HG03575 (cell line): ENCODE results near the gene DLX2.

ENCODE experiments used
- ATAC-seq: cut with Tn5 transposase; IDR thresholded peaks from one replicate; pipeline ENCODE4 v1.9.1; 2021; ENCODE audit not compliant: unreplicated experiment, insufficient number of reproducible peaks, low FRiP score; ENCODE audit errors: extremely low read depth

DLX2 gene

DNA sequence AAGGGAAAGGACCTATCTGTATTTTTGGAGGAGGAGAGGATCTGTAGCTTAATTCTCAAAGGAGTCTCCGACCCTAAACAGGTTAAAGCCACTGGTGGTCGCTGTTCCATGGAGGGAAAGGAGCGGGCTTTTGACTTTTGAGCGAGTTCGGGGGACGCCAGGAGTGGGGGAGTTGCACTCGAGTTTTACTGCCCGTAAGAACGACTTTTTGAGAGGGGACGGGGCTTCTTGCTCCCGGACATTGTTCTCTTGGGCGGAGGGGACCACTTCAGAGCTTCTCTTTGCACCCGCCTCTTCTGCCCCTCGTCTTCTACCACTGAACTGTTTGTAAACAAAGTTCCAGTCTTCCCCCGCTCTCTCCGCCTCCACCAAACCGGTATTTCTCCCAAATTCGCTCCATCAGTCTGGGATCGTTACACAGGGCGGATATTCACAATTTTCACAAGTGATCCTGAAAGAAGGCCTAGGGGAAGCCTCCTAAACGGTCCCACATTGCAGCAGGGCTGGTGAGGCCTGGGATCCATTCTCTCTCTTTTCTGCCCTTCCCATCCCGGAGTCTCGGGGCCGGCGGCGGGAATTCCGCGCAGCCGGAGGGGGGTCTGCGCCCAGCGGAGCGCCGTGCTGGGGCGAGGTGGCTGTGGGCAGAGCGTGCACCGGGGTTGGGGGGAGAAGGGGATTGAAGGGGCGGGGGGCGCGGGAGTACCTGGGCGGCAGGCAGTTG lies 6.6 kb downstream of the DLX2 start:
- ATAC-seq = no peak

DNA sequence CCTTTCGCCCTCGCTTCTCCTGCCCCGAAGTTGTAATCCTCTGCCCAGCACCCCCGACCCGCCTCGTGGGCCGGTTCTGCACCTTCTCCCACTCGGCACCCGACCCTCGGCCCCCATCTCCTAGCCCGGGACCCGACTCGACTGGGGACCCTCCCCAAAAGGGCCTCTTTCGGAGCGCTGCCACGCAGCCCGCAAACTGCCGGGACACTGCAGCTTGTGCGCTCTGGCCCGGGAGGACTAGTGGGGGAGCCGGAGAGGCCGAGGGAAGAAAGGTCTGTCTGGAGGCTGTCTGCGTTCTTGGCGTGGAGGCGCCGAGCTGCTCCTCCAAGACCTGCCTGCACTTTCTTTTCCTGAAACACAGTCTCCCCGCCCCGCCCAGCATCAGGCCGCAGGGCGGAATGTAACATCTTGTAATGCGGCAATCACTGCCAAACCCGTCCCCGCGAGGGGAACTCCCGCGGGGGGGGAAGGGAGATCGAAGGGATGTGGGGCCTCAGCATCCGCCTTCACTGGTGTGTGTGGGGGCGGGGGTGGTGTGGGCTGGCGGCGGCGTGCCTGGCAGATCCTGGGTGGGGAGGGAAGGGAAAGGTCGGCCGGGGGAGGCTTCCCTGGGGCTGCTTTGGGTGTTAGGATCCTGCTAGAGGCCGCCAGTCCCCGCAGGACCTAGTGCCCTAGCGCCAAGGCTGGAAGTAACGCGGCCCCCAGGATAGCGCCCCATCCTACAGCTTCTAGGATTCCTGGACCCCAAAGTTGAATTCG lies 7.4 kb downstream of the DLX2 start:
- ATAC-seq = no peak

DNA sequence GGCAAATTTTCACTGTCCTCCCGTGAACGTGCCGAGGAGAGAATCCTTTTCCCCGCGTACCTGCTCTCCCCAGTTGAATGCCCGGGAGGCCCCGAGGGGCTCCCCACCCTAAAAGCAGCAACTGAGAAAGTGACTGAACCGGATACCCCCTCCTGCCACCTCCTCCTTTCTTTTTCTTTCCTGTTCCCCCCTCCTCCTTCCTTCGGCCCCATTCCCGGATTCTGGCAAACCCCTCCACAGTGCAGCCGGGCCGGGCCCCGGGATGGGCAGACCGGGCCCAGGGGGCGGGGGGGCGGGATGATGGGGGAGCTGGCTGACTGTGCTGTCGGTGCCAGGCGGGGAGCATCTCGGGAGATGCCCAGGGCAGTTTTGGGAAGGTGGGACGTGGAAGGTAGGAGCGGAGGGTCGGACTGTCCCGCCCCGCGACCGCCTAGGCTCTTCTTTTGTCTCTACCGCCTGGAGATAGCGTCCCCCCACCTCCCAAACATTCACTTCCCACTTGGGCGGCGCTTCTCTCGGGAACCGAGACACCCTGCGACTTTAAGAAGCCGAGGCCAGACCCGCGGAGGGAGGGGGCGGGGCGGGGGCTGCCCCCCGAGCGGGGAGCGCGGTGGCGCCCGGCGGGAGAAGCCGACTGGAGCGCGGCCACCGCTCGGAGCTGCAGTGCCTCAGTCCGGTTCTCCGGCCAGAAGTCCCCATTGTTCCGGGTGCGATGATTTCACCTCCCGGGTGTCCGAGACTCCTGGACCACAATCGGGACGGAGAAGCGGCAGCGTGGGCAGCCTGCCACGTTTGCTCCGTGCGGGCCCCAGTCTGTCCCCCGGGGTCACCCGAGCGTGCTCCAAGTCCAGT lies 8.2 kb downstream of the DLX2 start:
- ATAC-seq = no peak

DNA sequence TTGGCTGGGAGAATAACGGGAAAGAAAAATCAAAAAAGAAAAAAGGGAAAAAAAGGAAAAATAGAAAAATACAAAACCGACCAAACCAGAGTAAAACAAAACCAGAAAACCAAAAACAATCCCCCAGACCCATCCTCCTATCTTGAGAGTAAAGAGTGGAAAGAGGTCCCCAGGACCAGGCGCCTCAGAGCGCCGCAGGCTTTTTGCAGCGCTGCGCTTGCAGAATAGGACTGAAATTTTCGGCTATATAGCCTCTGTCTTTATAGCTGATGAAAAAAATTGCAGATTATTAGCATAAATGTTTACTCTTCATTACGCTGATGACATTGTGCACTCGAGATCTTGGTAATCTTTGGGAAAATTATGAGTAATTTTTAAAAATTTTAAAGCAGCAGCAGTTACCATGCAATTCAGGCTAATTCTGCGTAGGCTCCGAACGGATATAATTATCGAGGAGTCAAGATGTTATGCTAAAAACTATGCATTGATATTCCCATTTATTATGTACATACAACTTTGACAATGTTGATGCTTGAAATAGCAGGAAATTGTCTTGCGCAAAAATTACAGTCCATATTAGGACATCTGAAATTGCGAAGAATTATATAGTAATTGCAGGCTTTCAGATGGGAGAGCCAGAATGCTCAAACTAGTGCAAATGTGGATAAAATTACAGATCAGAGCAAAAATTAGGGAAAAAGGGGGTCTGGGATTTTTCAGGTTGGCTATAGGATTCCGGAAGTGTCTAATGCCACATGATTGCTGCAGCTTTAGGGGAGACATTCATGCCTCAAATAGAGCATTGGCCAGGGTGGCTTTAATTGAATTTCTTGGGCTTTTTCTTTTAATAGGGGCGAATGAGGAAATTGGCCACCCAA lies 9.0 kb downstream of the DLX2 start:
- ATAC-seq = no peak

DNA sequence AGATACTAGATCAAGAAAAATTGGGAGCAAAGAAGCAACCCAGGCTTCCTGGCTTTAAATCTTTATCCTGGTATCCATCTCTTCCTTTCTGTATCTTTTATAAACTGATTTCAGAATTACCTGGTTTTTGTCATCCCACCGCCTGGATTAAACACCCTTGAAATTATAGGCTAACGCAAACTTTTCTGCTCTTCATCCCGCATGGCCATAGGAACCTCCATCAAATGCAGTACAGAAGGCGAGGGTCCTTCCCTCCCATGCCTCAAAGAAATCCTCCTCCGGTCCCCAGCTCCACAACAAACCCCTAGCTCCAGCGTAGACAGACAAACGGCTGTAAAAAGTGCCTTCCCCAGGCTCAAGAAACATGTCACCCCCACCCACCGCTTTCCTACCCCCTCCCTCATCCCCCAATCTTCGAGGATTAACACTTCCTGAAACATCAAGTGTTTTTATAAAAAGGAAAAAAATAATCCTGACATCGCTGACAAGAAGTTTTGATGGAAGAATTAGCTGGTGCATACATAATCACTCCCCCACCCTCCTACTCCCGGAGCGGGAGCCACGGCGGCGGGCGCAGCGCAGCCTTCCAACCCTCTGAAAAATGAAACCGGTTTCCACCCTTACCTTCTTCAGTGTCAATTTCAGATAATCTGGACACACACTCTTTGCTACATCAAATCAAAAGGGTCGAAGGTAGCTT lies 9.8 kb downstream of the DLX2 start:
- no peak for ATAC-seq

DNA sequence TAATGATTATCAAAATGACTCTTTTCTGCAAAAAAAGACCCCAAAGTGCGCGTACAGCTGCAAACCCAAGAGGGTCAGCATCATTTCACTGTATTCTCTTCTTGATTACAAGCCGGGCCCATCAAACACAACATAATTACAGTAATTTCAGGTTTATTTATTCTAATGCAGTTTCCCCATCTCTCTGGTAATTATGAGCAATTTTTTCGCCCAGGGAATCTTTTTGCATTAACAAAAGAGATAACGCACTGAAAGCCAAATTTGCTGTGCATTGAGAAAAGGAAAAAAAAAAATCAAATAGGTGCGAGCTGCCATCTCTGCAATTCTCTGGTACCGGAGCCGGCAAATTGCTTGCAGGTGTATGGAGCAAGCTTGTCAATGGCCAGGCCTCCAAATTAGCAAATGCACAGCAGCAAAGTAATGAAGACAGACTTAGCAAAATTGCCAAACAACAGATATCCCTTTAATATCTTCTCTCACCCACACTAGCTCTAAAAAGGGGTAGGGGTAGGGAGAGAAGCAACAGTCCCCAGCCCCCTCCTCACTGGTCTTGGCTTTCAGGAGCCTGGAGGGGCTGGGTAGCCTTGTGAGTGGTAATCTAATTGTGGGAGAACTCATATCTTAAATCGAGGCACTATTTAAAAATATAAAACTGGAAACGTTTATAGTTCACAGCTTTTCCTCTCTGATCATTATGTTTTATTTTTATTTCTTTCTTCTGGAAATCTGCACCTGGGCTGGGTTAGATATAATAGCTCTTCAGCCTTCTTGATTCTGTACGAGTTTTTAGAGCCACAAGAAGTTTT lies 10.7 kb downstream of the DLX2 start:
- ATAC-seq = no peak

DNA sequence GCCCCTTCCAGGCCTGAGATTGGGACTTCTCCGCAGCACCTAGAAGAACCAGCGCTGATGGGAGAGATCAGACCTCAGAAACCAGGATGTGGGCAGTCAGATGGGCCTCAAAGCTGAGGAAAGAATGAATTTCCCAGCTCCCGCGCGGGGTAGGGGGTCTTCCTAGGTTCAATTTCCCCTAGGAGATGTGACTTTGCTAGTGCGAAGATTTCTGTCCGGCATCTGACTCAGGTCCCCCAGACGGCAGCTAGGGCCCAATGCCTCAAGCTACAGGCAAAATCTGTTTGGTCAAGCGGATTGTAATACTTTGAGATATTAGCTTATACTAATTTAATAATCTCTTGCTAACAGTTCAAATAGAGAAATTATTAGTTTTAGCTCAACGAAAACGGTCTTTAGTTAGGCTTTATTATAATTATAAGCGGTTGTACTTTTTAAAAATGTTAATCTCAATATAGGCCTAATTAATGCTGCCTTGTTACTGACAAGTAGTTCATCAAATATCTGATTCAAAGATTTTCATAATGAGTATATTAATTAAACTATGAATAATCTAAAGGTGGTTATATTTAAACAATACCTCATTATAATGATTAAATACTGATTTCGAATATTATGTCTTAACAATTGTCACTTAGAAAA lies 11.6 kb downstream of the DLX2 start:
- no peak for ATAC-seq

DNA sequence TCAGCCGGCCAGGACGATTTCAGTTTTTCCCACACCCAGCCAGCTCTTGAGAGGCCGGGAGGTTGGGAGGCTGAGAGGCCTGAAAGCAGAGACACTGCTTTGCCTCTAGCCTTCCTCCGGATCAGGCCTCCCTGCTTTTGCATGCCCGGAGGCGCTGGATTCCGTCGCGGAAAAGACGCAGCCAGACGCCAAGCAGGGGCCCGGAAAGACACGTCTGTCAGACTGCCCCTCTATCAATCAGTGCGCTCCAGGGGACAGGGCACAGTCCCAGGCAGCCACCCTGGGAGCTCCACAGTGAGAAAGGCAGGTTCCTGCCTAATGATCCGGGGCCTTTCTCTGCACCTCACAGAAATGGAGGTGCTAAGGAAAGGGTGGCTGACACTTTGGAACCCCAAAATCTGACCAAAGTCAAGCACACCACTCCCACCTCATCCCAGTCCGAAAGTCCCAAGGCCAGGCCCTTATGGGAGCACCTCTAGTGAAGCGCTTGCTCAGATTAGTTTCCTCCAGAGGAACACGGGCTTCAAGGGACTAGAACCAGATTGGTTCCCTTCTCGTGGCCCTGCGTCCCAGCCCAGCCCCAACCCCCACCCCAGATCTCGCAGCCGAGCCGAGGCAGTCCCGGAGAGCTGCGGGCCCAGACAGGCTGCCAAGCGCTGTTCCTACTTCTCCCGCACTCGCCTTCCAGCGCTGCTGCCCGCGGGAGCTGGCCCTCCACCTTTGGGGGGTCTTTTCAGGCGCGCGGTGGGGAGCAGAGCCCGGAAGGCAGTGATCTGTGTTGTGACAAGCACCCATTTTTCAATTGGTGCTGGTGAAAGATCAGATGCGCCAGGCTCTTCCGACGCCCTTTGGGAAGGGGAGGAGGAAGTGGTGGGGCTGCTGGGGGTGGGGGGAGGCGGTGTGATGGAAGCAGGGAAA lies 12.4 kb downstream of the DLX2 start:
- no peak for ATAC-seq

DNA sequence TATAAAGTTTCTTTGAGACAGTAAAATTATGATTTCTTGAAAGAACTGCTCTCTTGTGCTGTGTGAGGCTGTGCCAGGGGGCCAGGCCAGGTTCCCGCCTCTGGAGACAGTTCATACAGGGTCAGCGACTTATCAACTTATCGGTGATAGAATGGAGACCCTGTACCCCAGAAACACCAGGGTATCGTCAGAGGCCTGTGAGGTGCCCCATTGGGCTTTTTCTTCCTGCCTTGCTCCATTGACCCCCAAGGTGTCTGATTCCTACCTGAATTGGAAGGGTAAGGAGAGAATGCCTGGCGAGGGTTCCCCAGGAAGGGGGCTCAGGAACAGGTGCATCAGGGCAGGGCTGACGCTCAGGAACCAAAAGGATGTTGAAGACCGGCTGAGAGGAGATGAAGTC lies 13.1 kb downstream of the DLX2 start:
- ATAC-seq = no peak

DNA sequence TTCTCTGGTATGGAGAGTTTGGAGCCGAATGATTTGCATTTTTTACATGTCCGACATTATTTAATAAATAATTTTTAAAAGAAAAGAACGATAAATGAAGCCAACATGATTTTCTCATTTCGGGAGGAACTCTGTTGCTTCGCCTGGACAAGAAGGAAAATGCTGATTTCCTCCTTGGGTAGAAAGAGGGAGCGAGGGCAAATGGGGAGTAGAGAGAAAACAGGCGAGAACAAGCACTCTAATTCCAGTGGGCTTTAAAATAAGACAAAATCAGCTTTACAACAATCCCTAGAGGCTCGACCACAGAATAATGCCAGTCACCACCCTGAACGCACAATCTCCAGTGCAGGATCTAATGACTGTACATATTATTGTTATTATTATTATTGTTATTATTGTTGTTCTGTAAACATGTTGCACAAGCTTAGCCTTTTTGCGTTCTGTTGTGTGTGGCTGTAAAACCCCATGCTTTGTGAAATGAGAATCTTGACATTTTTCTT lies 13.6 kb downstream of the DLX2 start:
- no peak for ATAC-seq

DNA sequence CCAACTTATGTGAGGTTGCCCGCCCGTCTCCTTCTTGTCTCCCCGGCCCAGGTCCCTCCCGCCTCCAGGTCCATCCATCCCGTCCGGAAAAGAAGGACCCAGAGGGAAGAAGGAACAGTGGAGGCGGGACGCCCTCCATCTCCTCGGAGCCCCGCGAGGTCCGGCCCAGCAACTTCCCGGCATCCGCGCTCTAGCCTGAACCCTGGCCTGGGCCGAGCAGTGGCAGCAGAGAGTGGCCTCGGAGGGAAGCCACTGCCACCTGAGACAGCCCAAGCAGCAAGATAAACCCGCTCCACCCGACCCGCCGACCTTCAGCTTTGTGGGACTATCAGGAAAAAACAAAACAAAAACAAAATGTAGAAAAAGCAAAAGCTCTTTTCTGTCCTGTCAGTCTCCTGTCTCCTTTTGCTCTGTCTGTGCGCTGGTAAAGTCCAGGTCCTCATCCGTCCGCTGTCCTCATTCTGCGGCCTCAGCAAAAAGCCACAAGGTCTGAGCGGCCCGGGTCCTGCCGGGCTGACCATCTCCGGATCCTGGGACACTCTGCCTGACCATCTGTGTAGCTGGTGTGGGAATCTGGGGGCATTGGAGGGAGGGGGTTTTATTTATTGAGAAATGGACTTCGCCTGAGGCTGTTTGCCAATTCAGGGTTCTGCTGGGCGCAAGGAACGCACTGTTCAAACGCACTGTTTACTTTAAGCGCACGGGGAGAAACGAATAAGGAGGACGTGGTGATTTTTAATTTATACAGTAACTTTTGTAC lies 14.3 kb downstream of the DLX2 start:
- no peak for ATAC-seq

DNA sequence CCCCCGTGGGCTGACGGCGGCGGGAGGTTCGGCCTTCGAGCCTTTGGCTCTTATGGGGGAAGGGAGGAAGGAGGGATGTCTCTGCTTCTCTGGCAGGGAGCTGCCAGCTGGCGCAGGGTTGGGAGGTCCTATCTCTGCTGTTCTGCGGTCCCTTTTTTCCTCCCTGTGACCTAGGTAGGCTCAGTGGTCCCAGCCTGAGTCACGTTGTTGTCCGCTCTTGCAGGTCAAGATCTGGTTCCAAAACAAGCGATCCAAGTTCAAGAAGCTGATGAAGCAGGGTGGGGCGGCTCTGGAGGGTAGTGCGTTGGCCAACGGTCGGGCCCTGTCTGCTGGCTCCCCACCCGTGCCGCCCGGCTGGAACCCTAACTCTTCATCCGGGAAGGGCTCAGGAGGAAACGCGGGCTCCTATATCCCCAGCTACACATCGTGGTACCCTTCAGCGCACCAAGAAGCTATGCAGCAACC lies 14.9 kb downstream of the DLX2 start:
- no peak for ATAC-seq

DNA sequence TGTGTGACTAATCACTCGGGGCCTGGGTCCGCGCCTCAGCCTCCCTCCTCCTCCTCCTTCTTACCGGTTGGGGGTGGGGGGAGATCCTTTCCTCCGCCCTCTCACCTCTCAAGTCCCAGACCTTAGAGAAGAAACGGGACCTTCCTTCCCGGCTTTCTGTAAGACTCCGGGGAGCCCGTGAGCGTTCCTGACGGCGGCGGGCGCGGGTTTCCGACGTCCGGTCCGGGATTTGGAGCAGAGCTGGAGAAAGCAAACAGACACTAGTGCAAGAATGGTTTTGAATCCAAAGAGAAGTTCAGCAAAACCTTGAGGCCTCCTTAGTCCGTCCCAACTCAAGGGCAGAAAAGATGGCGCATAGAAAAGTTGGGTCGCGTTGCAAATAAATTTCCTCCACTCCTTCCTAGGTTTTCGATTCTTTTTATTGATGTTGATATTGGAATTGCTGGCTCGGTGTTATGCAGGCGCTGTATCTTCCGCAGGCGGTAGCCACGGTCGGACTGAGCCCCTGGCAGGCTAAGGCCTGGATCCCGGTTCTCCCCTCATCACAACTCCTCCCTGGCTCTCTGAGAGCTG lies 15.4 kb downstream of the DLX2 start:
- no peak for ATAC-seq

DNA sequence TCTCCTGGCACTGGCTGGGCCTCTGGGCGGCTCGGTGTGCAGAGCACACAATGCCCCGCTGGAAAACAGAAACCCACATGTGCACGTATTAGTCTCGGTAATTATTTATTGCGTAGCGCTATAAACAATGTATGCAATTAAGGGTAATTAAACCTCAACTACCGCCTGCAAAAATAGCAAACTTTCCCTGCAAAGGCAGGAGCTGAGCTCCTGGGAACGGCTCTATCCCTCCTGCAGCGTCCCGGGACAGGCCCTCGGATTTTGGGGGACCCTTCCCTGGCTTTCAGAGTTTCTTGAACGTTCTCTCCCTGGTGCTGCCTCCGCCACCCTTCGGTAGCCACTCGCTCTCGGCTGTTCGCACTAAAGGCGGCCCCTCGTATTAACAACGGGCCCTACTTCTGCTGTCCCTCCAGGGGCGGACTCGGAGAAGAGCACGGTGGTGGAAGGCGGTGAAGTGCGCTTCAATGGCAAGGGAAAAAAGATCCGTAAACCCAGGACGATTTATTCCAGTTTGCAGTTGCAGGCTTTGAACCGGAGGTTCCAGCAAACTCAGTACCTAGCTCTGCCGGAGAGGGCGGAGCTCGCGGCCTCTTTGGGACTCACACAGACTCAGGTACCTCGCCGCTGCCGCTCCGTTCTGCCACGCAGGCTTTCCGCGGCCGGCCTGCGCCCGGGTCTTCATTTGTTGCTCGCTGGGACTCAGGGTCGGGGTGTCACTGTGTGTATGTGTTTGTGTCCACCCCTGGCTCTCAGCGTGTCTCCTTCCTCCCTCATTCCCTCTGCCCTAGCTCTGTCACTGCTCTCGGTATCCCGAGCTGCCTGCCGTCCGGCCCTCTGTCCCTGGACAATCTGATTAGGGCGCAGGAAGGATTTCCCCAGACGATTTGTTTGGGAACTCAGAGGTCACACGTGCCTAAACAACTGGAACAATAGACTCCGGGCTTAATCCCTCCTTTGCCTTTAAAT lies 16.2 kb downstream of the DLX2 start:
- ATAC-seq = no peak
